Left renal cortex interstitium (tissue), 4 donors: ENCODE results near the gene FRS2. TPM values are rescaled to one million over a fixed set of nuclear protein-coding genes. Genes with fewer than 3 reads are reported as not detected.

ENCODE experiments used
- DNase-seq, 4 donors: peaks; one replicate each; pipeline ENCODE4 v3.0.0-alpha.2; 2013; ENCODE audit warnings: low read depth in 4 of 4, low spot score in 2 of 4, missing footprints in 1 of 4
- polyA plus RNA-seq, 4 donors: library from polyadenylated mRNA; unstranded; fragments of 120-200 nt; gene quantifications; one replicate each; pipeline ENCODE4 v1.2.1, GENCODE V29; 2013; ENCODE audit not compliant: insufficient read length in 4 of 4

Gene FRS2
- polyA plus RNA-seq, 4 donors: 42.2 to 49.3 (median 45.4) TPM

GRCh38 chr12:69497308-69498026 is 27.3 kb downstream of the FRS2 start:
- no peak for DNase-seq

- no peak for DNase-seq
Observed at GRCh38 chr12:69500631-69501030, 30.4 kb downstream of the FRS2 start.

- DNase-seq: no peak
Observed at GRCh38 chr12:69501154-69501895, 31.1 kb downstream of the FRS2 start.

GRCh38 chr12:69502345-69503081 is 32.3 kb downstream of the FRS2 start:
- no peak for DNase-seq

- DNase-seq: no peak
Observed at GRCh38 chr12:69508091-69508490, 37.9 kb downstream of the FRS2 start.

- no peak for DNase-seq
Observed at GRCh38 chr12:69508621-69509020, 38.4 kb downstream of the FRS2 start.

GRCh38 chr12:69509308-69509736 is 39.1 kb downstream of the FRS2 start:
- DNase-seq: no peak

GRCh38 chr12:69509904-69510827 is 40.0 kb downstream of the FRS2 start:
- no peak for DNase-seq

- no peak for DNase-seq
Observed at GRCh38 chr12:69511016-69511415, 40.8 kb downstream of the FRS2 start.

GRCh38 chr12:69511469-69512267 is 41.5 kb downstream of the FRS2 start:
- DNase-seq: no peak

- DNase-seq: no peak
Observed at GRCh38 chr12:69512820-69513219, 42.6 kb downstream of the FRS2 start.

- DNase-seq: no peak
Observed at GRCh38 chr12:69513297-69513696, 43.1 kb downstream of the FRS2 start.

GRCh38 chr12:69514111-69514510 is 43.9 kb downstream of the FRS2 start:
- no peak for DNase-seq

- DNase-seq: no peak
Observed at GRCh38 chr12:69514845-69515244, 44.7 kb downstream of the FRS2 start.

- DNase-seq: no peak
Observed at GRCh38 chr12:69515394-69515930, 45.3 kb downstream of the FRS2 start.

- DNase-seq: no peak
Observed at GRCh38 chr12:69516950-69517349, 46.8 kb downstream of the FRS2 start.

GRCh38 chr12:69517406-69517805 is 47.2 kb downstream of the FRS2 start:
- no peak for DNase-seq

- DNase-seq: no peak
Observed at GRCh38 chr12:69519871-69520270, 49.7 kb downstream of the FRS2 start.
